ENCODE measurements around the gene PCYT1B.

DNA sequence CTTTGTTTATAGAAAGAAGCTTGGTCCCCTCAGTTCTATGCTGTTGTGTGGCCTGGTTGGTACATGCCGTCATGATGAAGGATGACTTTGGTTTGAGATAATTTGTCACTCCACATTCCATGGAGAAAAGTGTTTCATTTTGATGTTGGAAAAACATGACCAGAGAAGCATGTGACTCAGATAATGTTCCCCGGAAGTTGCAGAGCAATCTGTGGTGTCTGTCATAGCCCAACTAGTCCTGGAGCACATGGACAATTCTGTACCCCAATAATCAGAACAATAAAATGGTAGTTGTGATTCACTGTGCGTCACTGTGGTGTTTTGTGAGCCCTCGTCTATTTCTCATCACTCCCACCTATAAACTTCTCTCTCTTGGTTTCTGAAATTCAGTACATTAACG is 97.0 kb downstream of the PCYT1B start:
- TF ChIP-seq, protein P1, sequence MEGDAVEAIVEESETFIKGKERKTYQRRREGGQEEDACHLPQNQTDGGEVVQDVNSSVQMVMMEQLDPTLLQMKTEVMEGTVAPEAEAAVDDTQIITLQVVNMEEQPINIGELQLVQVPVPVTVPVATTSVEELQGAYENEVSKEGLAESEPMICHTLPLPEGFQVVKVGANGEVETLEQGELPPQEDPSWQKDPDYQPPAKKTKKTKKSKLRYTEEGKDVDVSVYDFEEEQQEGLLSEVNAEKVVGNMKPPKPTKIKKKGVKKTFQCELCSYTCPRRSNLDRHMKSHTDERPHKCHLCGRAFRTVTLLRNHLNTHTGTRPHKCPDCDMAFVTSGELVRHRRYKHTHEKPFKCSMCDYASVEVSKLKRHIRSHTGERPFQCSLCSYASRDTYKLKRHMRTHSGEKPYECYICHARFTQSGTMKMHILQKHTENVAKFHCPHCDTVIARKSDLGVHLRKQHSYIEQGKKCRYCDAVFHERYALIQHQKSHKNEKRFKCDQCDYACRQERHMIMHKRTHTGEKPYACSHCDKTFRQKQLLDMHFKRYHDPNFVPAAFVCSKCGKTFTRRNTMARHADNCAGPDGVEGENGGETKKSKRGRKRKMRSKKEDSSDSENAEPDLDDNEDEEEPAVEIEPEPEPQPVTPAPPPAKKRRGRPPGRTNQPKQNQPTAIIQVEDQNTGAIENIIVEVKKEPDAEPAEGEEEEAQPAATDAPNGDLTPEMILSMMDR (IDR thresholded peaks at IDR 0.05): no peak
- no peak for TF ChIP-seq POLR2A (IDR thresholded peaks at IDR 0.05)

Data from sigmoid colon (tissue), 3 donors.